GM12801 (cell line): ENCODE measurements around the gene SUSD4.

ENCODE experiments used
- TF ChIP-seq, protein P1 (sequence below): IDR thresholded peaks from one replicate; pipeline ENCODE4 v1.5.1; 2011; ENCODE audit warnings: control low read depth; ENCODE audit not compliant: insufficient read length; ENCODE audit errors: extremely low read depth

Gene SUSD4

DNA sequence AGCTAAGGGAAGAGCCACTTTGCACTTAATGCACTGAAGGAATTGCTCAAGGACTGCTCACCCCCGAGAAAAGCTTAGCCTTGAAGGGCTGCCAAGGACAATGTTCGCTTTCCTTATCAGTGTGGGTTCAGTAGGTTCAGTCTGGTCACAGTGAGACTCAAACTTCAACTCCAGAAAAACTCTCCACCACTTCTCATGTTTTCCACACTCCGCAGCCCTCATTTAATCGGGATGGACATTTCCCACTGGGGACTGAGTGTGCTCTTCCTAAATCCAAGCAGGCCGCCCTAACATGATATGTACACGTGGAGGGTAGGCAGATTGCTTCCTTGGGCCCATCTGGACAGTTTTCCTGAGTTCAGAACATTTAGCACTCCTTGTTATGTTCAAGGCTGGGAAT is 19.5 kb downstream of the SUSD4 start:
- TF ChIP-seq, protein P1, sequence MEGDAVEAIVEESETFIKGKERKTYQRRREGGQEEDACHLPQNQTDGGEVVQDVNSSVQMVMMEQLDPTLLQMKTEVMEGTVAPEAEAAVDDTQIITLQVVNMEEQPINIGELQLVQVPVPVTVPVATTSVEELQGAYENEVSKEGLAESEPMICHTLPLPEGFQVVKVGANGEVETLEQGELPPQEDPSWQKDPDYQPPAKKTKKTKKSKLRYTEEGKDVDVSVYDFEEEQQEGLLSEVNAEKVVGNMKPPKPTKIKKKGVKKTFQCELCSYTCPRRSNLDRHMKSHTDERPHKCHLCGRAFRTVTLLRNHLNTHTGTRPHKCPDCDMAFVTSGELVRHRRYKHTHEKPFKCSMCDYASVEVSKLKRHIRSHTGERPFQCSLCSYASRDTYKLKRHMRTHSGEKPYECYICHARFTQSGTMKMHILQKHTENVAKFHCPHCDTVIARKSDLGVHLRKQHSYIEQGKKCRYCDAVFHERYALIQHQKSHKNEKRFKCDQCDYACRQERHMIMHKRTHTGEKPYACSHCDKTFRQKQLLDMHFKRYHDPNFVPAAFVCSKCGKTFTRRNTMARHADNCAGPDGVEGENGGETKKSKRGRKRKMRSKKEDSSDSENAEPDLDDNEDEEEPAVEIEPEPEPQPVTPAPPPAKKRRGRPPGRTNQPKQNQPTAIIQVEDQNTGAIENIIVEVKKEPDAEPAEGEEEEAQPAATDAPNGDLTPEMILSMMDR: no peak

DNA sequence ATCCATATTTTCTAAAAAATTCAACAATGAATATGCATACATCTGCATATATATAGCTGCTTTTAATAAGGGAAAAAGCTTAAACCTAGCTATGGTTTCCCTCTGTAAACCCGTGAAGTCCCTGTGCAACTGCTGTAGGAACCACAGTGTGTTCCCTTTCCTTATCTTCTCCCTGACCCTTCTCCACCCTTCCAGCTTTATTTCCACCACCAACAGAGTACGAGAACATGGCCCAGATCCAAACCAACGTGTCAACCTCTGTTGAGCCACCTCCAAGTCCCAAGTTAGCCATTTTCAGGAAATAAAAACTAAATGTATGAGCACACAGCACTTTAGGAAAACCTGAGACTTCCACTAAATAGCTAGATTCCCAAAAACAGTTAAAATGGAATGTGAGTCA is 20.3 kb downstream of the SUSD4 start:
- TF ChIP-seq, protein P1: no peak

DNA sequence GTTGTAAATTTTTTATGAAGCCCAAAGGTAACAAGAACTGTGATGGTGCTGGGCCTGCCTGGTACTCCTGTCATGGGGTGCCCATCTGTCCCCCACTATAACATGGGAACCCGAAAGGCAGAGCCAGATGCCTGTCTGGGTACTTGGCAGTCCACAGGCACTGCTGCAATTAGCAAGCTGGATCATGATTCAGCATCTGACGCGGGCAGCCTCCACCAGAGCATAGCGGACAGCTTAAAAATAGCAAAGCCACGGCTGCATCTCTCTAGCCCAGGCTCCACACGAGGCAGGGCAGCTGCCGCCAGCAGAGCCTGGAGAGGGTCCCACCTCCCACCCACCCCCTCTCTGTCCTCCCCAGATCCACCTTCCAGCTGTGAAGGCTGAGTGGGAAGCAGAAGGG is 22.9 kb downstream of the SUSD4 start:
- TF ChIP-seq, protein P1: no peak

DNA sequence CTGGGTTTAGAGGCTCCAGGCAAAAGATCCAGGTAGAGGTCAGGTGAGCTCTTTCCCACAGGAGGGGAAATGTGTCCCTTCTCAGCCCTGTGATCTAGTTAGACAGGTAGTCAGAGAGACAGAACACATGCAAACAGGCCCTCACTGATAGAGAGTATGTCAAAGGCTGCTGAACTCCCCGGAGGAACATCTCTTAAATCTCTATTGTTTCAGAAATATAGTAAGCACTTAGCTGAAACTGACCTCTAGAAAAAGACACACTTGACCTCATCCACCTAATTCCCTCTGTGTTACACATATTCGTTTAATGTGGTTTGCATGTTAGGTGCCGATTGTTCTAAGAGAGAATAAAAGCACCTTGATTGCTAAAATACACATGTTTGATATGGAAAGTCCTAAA is 23.3 kb downstream of the SUSD4 start:
- TF ChIP-seq, protein P1: no peak

DNA sequence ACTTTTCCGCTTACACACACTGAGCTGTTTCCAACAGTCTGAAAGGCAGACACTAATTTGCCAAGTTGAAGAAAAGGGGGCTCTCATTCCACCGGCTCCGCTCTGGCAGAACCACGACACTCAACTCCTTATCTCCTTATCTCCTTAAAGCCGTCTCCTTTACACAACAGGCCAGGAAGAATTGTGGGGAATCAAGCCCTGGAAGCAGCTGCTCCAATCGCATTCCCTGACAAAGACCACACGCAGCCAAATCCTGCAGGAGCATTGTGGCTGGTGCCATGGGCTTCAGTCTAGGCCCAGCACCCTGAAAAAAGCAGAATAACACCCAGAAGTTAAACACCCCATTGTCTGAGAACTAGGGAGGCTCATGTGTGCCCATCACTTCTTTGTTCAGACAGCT is 24.1 kb downstream of the SUSD4 start:
- TF ChIP-seq, protein P1: no peak

DNA sequence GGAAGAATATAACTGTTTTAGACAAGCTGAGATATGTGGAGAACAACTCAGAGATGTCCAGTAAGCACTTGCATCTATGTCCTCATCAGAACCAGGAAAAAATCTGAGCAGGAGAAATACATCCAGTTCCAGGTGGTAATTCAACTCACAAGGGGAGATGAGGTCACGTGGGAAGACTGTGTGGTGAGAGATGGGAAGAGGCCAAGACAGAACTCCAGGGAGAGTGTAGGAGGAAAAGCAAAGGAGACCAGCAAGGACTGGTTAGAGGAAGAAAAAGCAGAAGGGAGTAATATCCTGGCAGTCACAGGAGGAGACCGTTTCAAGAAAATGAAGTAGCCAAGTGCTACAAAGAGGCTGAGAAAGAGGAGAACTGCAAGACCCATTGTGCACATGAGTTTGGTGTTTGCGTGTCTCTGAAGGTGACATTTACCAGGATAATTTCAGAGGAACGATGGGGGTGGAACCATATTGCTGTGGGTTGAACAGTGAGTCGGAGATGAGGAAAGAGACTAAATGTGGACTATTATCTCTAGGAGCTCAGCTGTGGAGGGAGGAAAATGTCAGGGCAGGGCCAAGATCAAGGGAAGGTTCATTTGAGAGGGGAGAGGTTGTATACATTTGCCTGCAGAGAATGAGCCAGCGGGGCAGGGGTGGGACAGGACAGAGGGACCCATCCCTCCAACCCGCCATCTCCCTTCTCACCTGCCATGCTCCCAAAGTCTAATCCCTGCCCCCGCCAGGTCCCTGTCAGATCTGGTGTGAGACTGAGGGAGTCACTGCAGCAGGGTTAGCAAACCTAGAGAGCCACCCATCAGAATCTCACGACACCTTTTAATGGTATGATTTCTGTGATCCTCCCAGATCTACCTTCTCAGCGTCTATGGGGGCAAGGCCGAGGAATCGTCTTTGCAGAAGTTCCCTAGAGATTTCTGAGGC is 24.9 kb downstream of the SUSD4 start:
- TF ChIP-seq, protein P1: no peak

DNA sequence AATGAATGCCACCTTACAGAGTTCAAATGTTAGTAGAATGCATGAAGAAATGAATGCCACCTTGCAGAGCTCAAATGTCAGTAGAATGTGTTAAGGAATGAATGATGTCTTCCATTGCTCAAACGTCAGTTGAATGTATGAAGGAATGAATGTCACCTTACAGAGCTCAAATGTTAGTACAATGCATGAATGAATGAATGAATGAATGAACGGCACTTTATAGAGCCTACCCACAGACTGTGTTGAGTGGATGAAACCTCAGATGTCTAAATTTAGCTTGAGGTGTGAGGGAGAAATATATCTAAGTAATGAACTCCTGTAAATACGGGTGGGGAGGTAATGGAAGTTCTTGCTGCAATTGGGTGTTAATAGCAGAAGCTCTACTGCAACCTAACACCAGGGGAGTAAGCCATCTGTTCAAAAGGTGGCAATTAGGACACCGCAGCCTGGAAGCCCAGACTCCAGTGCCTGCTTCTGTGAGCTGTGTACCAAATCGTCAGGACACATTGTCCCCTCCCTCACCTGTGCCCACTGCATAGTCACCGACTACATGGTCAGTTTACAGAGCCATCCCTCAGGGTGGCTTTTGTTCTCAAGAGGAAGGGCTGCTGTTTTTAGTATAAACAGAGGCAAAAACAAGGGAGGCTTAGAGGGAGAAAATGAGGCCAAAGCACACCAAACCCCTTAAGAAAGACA is 26.7 kb downstream of the SUSD4 start:
- TF ChIP-seq, protein P1: no peak
